HEK293T (cell line): ENCODE results near the gene SRGAP1.

Experiments used
- CTCF ChIA-PET: fragments of 350-600 bp; formaldehyde crosslinking; extraction: SDS; loops from one replicate; lab custom pipeline; 2021; ENCODE audit warnings: antibody characterized with exemption, inconsistent platforms; lab: Yijun Ruan, JAX
- POLR2A ChIA-PET: fragments of 350-600 bp; formaldehyde crosslinking; extraction: SDS; loops from one replicate; lab custom pipeline; 2020; ENCODE audit warnings: antibody characterized with exemption, inconsistent platforms; lab: Yijun Ruan, JAX
- DNase-seq: peaks from one replicate; pipeline ENCODE4 v3.0.0; 2012; ENCODE audit warnings: mixed read lengths; ENCODE audit errors: extremely low spot score
- ARNT ChIP-seq: fragments of 450-650 bp; IDR thresholded peaks from 2 replicates; pipeline ENCODE4 v1.6.1; 2017; ENCODE audit warnings: mild to moderate bottlenecking
- BHLHE40 ChIP-seq: fragments of 450-650 bp; IDR thresholded peaks from 2 replicates; pipeline ENCODE4 v1.6.1; 2016; ENCODE audit warnings: mild to moderate bottlenecking, moderate library complexity, borderline replicate concordance
- CTBP1 ChIP-seq: fragments of 450-650 bp; IDR thresholded peaks from 2 replicates; pipeline ENCODE4 v1.6.1; 2016; ENCODE audit warnings: borderline replicate concordance
- ELF4 ChIP-seq: fragments of 450-650 bp; IDR thresholded peaks from 2 replicates; pipeline ENCODE4 v1.6.1; 2017; ENCODE audit warnings: antibody characterized with exemption
- FOXA1 ChIP-seq: fragments of 450-650 bp; IDR thresholded peaks from 2 replicates; pipeline ENCODE4 v1.6.1; 2016; ENCODE audit warnings: mild to moderate bottlenecking
- FOXK2 ChIP-seq: fragments of 450-650 bp; IDR thresholded peaks from 2 replicates; pipeline ENCODE4 v1.6.1; 2016; ENCODE audit warnings: mild to moderate bottlenecking
- FOXM1 ChIP-seq: fragments of 450-650 bp; IDR thresholded peaks from 2 replicates; pipeline ENCODE4 v1.6.1; 2017; ENCODE audit warnings: mild to moderate bottlenecking, borderline replicate concordance
- HDGF ChIP-seq: fragments of 450-650 bp; IDR thresholded peaks from 2 replicates; pipeline ENCODE4 v1.6.1; 2017; ENCODE audit warnings: antibody characterized with exemption, borderline replicate concordance
- L3MBTL2 ChIP-seq: fragments of 450-650 bp; conservative IDR thresholded peaks from 2 replicates; pipeline ENCODE4 v1.6.1; 2016; ENCODE audit warnings: mild to moderate bottlenecking
- LEF1 ChIP-seq: fragments of 450-650 bp; IDR thresholded peaks from 2 replicates; pipeline ENCODE4 v1.6.1; 2017; ENCODE audit warnings: mild to moderate bottlenecking, borderline replicate concordance
- NFRKB ChIP-seq: fragments of 450-650 bp; IDR thresholded peaks from 2 replicates; pipeline ENCODE4 v1.6.1; 2016; ENCODE audit warnings: mild to moderate bottlenecking, moderate library complexity
- PKNOX1 ChIP-seq: fragments of 450-650 bp; IDR thresholded peaks from 2 replicates; pipeline ENCODE4 v1.6.1; 2016
- SP1 ChIP-seq: fragments of 450-650 bp; IDR thresholded peaks from 2 replicates; pipeline ENCODE4 v1.6.1; 2017
- SUZ12 ChIP-seq: fragments of 450-650 bp; IDR thresholded peaks from 2 replicates; pipeline ENCODE4 v1.6.1; 2016; ENCODE audit warnings: mild to moderate bottlenecking
- TARDBP ChIP-seq: fragments of 450-650 bp; IDR thresholded peaks from 2 replicates; pipeline ENCODE4 v1.6.1; 2016
- ZNF384 ChIP-seq: fragments of 450-650 bp; IDR thresholded peaks from 2 replicates; pipeline ENCODE4 v1.6.1; 2016

Gene SRGAP1

GRCh38 chr12:64177001-64177400 is 332.5 kb downstream of the SRGAP1 start:
- TF ChIP-seq ELF4 (no peak), LEF1 (no peak), FOXK2 (no peak), SUZ12 (no peak), TARDBP (no peak), CTBP1 (no peak)
- DNase-seq: no peak
- POLR2A ChIA-PET: no interaction called here
- CTCF ChIA-PET: no interaction called here

- ChIA-PET CTCF (no interaction called here), POLR2A (no interaction called here)
- DNase-seq: no peak
- TF ChIP-seq SP1: no peak
- no peak for TF ChIP-seq FOXM1
- TF ChIP-seq TARDBP: no peak
- TF ChIP-seq PKNOX1: no peak
- no peak for TF ChIP-seq ELF4
- no peak for TF ChIP-seq CTBP1
- no peak for TF ChIP-seq ARNT
- no peak for TF ChIP-seq BHLHE40
Measured at GRCh38 chr12:64178122-64178521, 333.6 kb downstream of the SRGAP1 start.

GRCh38 chr12:64180951-64181350 is 336.5 kb downstream of the SRGAP1 start:
- CTCF ChIA-PET: interaction anchor here (0.7 to 2.0 kb wide), 3 partner anchors 38 to 342 kb away, joined by 3 to 14 read pairs (median 4); partner anchors contain the start of gene SRGAP1
- POLR2A ChIA-PET: interaction anchor here (1.5 kb wide), 1 partner anchor 337 kb away, joined by 3 read pairs; the partner anchor contains the start of gene SRGAP1
- DNase-seq: no peak
- TF ChIP-seq HDGF: no peak
- TF ChIP-seq FOXM1: no peak
- no peak for TF ChIP-seq NFRKB
- TF ChIP-seq ELF4: no peak
- TF ChIP-seq FOXA1: no peak
- no peak for TF ChIP-seq TARDBP

GRCh38 chr12:64181430-64182291 is 337.2 kb downstream of the SRGAP1 start:
- no peak for TF ChIP-seq BHLHE40
- no peak for TF ChIP-seq HDGF
- no peak for TF ChIP-seq PKNOX1
- no peak for TF ChIP-seq FOXK2
- no peak for TF ChIP-seq FOXA1
- TF ChIP-seq SP1: no peak
- no peak for TF ChIP-seq L3MBTL2
- CTCF ChIA-PET: interaction anchor here (0.6 to 2.0 kb wide), 9 partner anchors 37 to 342 kb away, joined by 3 to 14 read pairs (median 3); partner anchors contain the start of gene SRGAP1
- peak; percentile 57 for DNase-seq
- POLR2A ChIA-PET: interaction anchor here (1.5 kb wide), 1 partner anchor 337 kb away, joined by 3 read pairs; the partner anchor contains the start of gene SRGAP1

GRCh38 chr12:64184216-64184615 is 339.7 kb downstream of the SRGAP1 start:
- CTCF ChIA-PET: no interaction called here
- TF ChIP-seq FOXA1 (no peak), NFRKB (no peak), ARNT (no peak), FOXM1 (no peak), FOXK2 (no peak), SP1 (no peak), CTBP1 (no peak), BHLHE40 (no peak), SUZ12 (no peak), PKNOX1 (no peak), ZNF384 (no peak), LEF1 (no peak), ELF4 (no peak), L3MBTL2 (no peak)

GRCh38 chr12:64186789-64187188 is 342.3 kb downstream of the SRGAP1 start:
- ChIA-PET CTCF (no interaction called here), POLR2A (no interaction called here)
- no peak for DNase-seq
- TF ChIP-seq L3MBTL2: no peak
- TF ChIP-seq SUZ12: no peak
- TF ChIP-seq CTBP1: no peak
- TF ChIP-seq HDGF: no peak
- no peak for TF ChIP-seq TARDBP
- TF ChIP-seq ZNF384: no peak
- TF ChIP-seq PKNOX1: no peak
- TF ChIP-seq NFRKB: no peak
- TF ChIP-seq FOXK2: no peak
- TF ChIP-seq LEF1: no peak
- no peak for TF ChIP-seq BHLHE40
- no peak for TF ChIP-seq ARNT
- TF ChIP-seq ELF4: no peak
- TF ChIP-seq SP1: no peak
- TF ChIP-seq FOXM1: no peak

More at GRCh38 chr12:64184216-64184615, 339.7 kb downstream of the SRGAP1 start:
- DNase-seq: no peak
- POLR2A ChIA-PET: no interaction called here
